Esophagus squamous epithelium (tissue), 4 donors: ENCODE data around the gene NPSR1.

Experiments
- POLR2A ChIP-seq, 4 donors: fragments of 450-650 bp; IDR thresholded peaks; one replicate each; pipeline ENCODE4 v1.6.1; 2017; ENCODE audit warnings: antibody characterized with exemption in 4 of 4, mild to moderate bottlenecking in 4 of 4, moderate library complexity in 3 of 4
- TF ChIP-seq, protein P1 (sequence below), 6 experiments: fragments of 450-650 bp in 4 of 6; fragments of 200-600 bp in 2 of 6; sonication (generic) in 2 of 6; IDR thresholded peaks; one replicate each; pipeline ENCODE4 v1.5.1; 2016 to 2019; ENCODE audit warnings: antibody characterized with exemption in 6 of 6, mild to moderate bottlenecking in 4 of 6, moderate library complexity in 4 of 6

DNA sequence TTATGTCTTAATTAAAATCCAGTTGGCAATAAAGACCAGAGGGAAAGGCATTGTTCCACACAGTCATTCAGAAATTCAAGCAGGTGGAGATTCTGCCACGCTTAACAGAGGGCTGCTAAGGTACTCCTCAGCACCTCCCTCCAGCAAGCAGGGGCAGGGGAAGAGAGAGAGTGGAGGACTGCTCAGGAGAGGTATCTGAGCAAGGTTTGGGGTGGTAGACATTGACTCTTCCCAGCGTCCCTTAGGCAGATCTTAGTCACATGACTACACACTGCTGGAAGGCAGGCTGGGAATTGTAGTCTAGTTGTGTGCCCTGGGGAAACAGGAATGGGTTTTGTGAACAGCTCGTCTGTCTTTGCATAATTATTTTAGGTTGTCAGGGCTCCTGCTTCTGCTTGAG is 181.6 kb downstream of the NPSR1 start:
- TF ChIP-seq, protein P1, sequence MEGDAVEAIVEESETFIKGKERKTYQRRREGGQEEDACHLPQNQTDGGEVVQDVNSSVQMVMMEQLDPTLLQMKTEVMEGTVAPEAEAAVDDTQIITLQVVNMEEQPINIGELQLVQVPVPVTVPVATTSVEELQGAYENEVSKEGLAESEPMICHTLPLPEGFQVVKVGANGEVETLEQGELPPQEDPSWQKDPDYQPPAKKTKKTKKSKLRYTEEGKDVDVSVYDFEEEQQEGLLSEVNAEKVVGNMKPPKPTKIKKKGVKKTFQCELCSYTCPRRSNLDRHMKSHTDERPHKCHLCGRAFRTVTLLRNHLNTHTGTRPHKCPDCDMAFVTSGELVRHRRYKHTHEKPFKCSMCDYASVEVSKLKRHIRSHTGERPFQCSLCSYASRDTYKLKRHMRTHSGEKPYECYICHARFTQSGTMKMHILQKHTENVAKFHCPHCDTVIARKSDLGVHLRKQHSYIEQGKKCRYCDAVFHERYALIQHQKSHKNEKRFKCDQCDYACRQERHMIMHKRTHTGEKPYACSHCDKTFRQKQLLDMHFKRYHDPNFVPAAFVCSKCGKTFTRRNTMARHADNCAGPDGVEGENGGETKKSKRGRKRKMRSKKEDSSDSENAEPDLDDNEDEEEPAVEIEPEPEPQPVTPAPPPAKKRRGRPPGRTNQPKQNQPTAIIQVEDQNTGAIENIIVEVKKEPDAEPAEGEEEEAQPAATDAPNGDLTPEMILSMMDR (IDR thresholded peaks at IDR 0.05) = no peak
- no peak for TF ChIP-seq POLR2A (IDR thresholded peaks at IDR 0.05)
